Activated T-cell treated with anti-CD3 and anti-CD28 coated beads, Interleukin-2, amount 50 U/mL, for 1 hour (primary cell): ENCODE data around the gene UFC1.
A peak's percentile ranks its signal among the peaks of the same experiment; 100 is the strongest.

Source experiments
- DNase-seq: peaks from one replicate; pipeline ENCODE4 v3.0.0-alpha.2; 2020

Gene UFC1

DNA sequence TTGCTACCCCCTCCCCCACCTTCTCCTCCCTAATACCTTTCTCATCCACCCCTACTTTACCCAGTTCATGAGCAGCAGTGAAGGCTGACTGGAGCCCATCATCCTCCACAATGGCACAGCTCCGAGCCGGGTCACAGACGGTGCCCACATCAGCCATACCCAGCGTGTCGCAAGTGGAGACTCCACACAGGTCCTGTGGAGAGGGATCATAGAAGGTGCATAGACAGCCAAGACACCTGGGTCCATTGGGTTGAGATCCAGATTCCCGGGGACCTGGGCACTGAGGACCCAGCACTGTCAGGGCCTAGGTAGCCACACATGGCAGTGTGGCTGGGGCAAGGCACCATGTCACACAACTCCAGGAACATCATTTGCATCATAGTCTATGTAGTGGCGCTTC, 42.3 kb downstream of the UFC1 start:
- no peak for DNase-seq

GRCh38 chr1:161196521-161197451, 43.0 kb downstream of the UFC1 start:
- DNase-seq = no peak

DNA sequence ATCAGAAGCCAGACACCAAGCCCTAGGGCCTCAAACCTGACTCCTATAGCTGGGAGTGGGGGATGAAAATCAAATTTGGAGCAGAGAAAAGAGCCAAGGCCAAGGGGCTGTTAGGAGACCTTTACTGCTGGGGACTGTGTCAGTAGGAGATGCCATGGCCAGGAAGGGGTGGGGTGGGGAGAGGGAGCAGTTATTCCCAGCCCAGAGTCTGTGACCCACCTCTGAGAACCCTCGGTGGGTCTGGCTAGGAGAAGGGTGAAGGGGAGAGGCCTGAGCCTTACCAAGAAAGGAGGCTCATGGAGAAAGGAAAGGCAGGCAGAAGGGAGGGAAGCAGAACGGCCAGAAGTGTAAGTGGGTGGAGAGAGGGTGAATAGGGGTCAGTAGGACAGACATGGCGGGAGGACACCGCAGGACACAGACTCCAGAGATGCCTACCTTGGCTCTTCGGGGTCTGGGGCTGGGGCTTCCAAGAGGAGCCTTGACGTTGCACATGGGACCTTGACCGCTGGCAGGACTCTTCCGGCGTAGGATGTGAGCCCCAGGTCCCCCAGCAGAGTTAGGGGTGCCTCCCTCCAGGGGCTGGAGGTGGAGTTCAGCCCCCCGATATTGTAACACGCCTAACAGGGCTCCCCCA, 43.9 kb downstream of the UFC1 start:
- no peak for DNase-seq

DNA sequence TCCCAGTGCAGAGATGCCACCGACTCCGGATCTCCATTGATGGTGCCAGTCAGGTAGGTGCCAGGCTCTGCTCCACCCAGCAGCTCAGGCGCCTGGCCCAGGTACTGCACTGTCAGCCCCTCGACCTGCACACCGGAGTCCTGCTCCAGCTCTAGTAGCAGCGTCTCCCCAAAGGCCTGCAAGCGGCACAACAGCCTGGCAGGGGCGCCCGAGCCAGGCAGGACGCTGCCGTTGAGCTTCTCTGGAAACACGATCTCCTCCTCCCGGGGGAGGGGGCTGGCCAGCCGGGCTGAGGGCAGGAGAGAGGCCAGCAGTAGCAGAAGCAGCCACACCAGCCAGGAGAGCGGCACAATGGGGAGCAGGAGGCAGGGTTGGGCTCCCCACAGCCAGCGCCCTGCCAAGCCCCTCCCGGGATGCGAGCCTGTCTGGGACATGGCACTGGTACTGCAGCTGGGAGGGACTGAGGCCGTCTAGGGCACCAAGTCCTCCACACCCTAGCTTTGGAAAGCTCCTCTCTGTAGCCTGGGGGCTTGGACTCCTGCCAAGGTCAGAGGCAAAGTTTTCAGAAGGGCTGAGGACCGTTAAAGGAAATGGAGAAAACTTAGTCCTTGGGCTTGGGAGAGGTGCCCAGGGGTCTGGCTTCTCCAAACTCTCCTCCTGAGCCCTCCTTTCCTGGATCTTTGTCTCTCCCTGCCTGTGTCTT, 44.6 kb downstream of the UFC1 start:
- no peak for DNase-seq

DNA sequence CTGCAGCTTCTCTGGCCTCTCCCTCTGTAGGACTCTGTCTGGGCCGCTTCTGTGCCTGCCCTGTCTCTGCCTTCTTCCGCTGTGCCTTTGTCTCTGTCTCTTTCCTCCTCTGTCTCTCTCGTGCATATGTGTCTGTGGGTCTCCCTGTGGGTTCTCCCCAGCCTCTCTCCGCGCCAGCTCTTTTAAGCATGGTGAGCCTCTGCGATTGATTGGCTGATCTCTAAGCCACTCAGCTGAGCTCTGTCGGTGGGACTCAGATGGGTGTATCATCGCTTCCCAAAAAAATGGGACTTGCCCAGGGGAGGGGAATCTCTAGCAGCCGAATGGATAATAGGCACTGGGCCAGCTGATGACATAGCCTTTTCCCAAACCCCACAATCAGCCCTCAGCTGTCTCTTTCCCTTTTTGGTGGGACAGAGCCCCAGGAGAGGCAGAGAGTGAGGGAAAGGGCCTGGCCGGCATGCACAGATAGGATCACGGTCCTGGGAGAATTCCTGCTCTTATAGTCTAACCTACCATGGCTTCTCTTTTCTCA, 45.2 kb downstream of the UFC1 start, which contains the start of gene ADAMTS4:
TSS of gene ADAMTS4 (minus strand) at position 158 of the 535 bp plus-strand sequence. CDS start 427 bp downstream, outside the sequence.
- DNase-seq = no peak

GRCh38 chr1:161199506-161200139, 45.8 kb downstream of the UFC1 start:
- no peak for DNase-seq

DNA sequence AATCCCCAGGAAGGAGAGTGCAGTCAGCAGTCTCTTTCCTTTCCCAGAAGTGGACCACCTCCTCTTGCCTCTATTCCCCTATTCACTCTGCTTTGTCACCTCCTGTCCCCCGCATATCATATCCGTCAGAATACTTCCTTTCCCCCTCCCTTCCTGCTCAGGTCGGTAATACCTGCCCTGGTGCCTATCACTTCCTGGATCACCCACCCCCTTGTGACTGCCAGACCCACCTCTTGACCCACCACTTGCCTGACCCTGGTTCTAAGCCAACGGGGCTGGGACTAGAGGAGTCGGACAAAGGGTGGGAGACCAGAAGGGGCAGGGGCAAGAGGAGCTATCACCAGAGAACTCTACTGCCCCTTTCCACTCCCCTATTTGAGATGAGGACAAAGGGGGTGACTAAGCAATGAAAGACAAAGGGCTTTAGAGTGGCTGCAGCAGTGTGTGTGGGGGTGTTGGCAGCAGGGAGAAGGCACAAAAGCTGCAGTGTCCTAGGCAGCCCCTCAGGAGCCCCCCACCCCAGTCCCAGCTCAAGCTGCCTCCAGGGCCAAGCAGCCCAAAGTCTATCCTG, 46.7 kb downstream of the UFC1 start:
- no peak for DNase-seq

GRCh38 chr1:161200992-161201835, 47.4 kb downstream of the UFC1 start:
- DNase-seq = no peak

GRCh38 chr1:161201836-161202712, 48.3 kb downstream of the UFC1 start, which contains the start of gene NDUFS2:
TSS of gene NDUFS2 (plus strand) at chr1:161202367. CDS start at chr1:161202386, 19 bp downstream.
- peak; percentile 91 for DNase-seq

- DNase-seq = no peak
These were observed 52.8 kb downstream of the UFC1 start for GRCh38 chr1:161206411-161207140.

DNA sequence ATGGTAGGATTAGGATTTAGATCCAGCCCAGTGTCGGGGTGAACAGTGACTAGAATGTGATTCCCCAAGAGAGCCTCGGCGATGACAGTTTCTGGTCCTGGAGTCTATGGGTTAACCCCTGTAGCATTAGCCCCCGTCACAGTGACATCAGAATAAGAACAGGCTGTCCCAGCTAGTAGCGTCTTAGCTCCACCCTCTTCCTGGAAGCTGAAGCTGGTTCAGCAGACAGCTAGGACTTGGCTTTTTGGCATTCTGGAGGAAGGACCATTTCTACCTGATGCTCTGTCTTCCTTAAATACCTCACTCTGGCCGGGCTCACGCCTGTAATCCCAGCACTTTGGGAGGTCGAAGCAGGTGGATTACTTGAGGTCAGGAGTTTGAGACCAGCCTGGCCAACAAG, 53.4 kb downstream of the UFC1 start:
- DNase-seq = no peak
